K562 (cell line): Measurements from ENCODE around the gene RNF39. TPM values are rescaled to one million over a fixed set of nuclear protein-coding genes. Genes with fewer than 3 reads are reported as not detected.

Experiments used
- CBX1 ChIP-seq: sonication (generic); IDR thresholded peaks from 2 replicates; pipeline ENCODE4 v1.6.1; 2016; ENCODE audit warnings: antibody characterized with exemption, low read depth, mild to moderate bottlenecking
- CC2D1A ChIP-seq: fragments of 450-650 bp; IDR thresholded peaks from 2 replicates; pipeline ENCODE4 v1.6.1; 2017; ENCODE audit warnings: mild to moderate bottlenecking
- ETS1 ChIP-seq: conservative IDR thresholded peaks from 2 replicates; pipeline ENCODE4 v1.6.1; 2011; ENCODE audit warnings: low read depth, mild to moderate bottlenecking, low read length; ENCODE audit not compliant: control insufficient read depth
- FOXP4 ChIP-seq: sonication (generic); formaldehyde crosslinking; IDR thresholded peaks from 2 replicates; pipeline ENCODE4 v1.8.0; 2022; ENCODE audit warnings: mild to moderate bottlenecking, missing genetic modification reagents, borderline replicate concordance
- HINFP ChIP-seq: fragments of 450-650 bp; conservative IDR thresholded peaks from 2 replicates; pipeline ENCODE4 v1.6.1; 2016; ENCODE audit warnings: missing genetic modification characterization, low read depth, mild to moderate bottlenecking, control low read depth, missing compliant biosample characterization
- MBD1 ChIP-seq: fragments of 250-450 bp; sonication (Bioruptor Pico); IDR thresholded peaks from 2 replicates; pipeline ENCODE4 v1.8.0; 2022; ENCODE audit warnings: inconsistent platforms
- MTA2 ChIP-seq: fragments of 450-650 bp; IDR thresholded peaks from 2 replicates; pipeline ENCODE4 v1.6.1; 2016; ENCODE audit warnings: low read depth
- MXD1 ChIP-seq: fragments of 250-450 bp; sonication (Bioruptor Pico); IDR thresholded peaks from 2 replicates; pipeline ENCODE4 v1.8.0; 2021; ENCODE audit warnings: borderline replicate concordance, mild to moderate bottlenecking, moderate library complexity; ENCODE audit not compliant: poor library complexity, severe bottlenecking
- NELFE ChIP-seq: IDR thresholded peaks from 2 replicates; pipeline ENCODE4 v1.6.1; 2011; ENCODE audit warnings: mild to moderate bottlenecking; ENCODE audit not compliant: insufficient read depth, insufficient read length
- NEUROD1 ChIP-seq: fragments of 150-350 bp; IDR thresholded peaks from 2 replicates; pipeline ENCODE4 v1.6.1; 2014; ENCODE audit warnings: borderline replicate concordance, low read length, low read depth; ENCODE audit not compliant: partially characterized antibody
- NFIX ChIP-seq: fragments of 250-450 bp; sonication (Bioruptor Pico); IDR thresholded peaks from 2 replicates; pipeline ENCODE4 v1.4.0; 2020; ENCODE audit warnings: low read depth, mild to moderate bottlenecking, moderate library complexity
- SAFB ChIP-seq: fragments of 200-400 bp; formaldehyde crosslinking; IDR thresholded peaks from 2 replicates; pipeline ENCODE4 v1.6.1; 2017; ENCODE audit warnings: low read depth, low read length, borderline replicate concordance
- TARDBP ChIP-seq: fragments of 450-650 bp; IDR thresholded peaks from 2 replicates; pipeline ENCODE4 v1.6.1; 2016
- ZBTB1 ChIP-seq: sonication (generic); formaldehyde crosslinking; IDR thresholded peaks from 2 replicates; pipeline ENCODE4 v1.8.1; 2023; ENCODE audit warnings: missing genetic modification reagents, low read depth, mild to moderate bottlenecking, borderline replicate concordance
- ZBTB2 ChIP-seq: fragments of 450-650 bp; IDR thresholded peaks from 2 replicates; pipeline ENCODE4 v1.6.1; 2016; ENCODE audit warnings: antibody characterized with exemption
- ZFX ChIP-seq: sonication (generic); formaldehyde crosslinking; IDR thresholded peaks from 2 replicates; pipeline ENCODE4 v1.8.0; 2022; ENCODE audit warnings: mild to moderate bottlenecking, missing genetic modification reagents, moderate library complexity
- ZNF23 ChIP-seq: fragments of 250-450 bp; sonication (Bioruptor Pico); IDR thresholded peaks from 2 replicates; pipeline ENCODE4 v1.4.0; 2020; ENCODE audit warnings: mild to moderate bottlenecking
- ZNF584 ChIP-seq: fragments of 200-800 bp; sonication (Bioruptor generic); IDR thresholded peaks from 2 replicates; pipeline ENCODE4 v1.6.1; 2016; ENCODE audit warnings: low read depth, mild to moderate bottlenecking, missing genetic modification characterization, missing compliant biosample characterization
- polyA plus RNA-seq, 8 experiments: library from polyadenylated mRNA; depleted of rRNA in 4 of 8; stranded (reverse) in 5 of 8; unstranded in 3 of 8; fragments of >200 nt; fragmentation: Nextera tagmentation in 2 of 8; fragmentation: Illumina TruSeq in 1 of 8; extraction: Ambion mirVana in 2 of 8; extraction: Trizol in 1 of 8; gene quantifications; 2 replicates each; pipeline versions ENCODE4 v1.2.1 to v1.2.3, GENCODE V29; 2011 to 2014; ENCODE audit warnings: inconsistent platforms in 1 of 8, missing spikeins in 1 of 8
- total RNA-seq, 7 experiments: library from RNA; depleted of rRNA in 6 of 7; stranded (reverse); fragments of >200 nt in 6 of 7; fragmentation: Illumina TruSeq in 2 of 7; extraction: Trizol in 2 of 7; gene quantifications; 2 replicates each; pipeline versions ENCODE4 v1.2.1 to v1.2.3, GENCODE V29; 2011 to 2021; ENCODE audit warnings: low replicate concordance in 1 of 7

RNF39 gene
- total and polyA plus RNA-seq, 9 of the 15 experiments (the other 6 are each of a cell fraction or from before 2014, with no cell fraction given), result not detected

GRCh38 chr6:30066577-30067459 lies 8.8 kb downstream of the RNF39 start, which contains the start of gene PPP1R11 (continued):
- TF ChIP-seq NEUROD1 (no peak), ZNF23 (no peak), ZBTB2 (peak; percentile 96), MTA2 (no peak), ZBTB1 (CRISPR knock-in tag) (no peak; the same call in 1 of the 2 replicates), FOXP4 (CRISPR knock-in tag) (no peak; the same call in 1 of the 2 replicates), NFIX (CRISPR knock-in tag) (no peak), CC2D1A (no peak), MBD1 (no peak), CBX1 (no peak), ZNF584 (peak; percentile 79), TARDBP (0 out of 2 replicates have a peak, but pooled peaks have one; percentile 10), MXD1 (CRISPR knock-in tag) (no peak), HINFP (tag) (no peak), SAFB (no peak), ETS1 (peak; percentile 43; the same call in 1 of the 2 replicates), NELFE (no peak), ZFX (CRISPR knock-in tag) (peak; percentile 48; the same call in 1 of the 2 replicates)
